ENCODE data around the gene ITGA3.

The ITGA3 gene

DNA sequence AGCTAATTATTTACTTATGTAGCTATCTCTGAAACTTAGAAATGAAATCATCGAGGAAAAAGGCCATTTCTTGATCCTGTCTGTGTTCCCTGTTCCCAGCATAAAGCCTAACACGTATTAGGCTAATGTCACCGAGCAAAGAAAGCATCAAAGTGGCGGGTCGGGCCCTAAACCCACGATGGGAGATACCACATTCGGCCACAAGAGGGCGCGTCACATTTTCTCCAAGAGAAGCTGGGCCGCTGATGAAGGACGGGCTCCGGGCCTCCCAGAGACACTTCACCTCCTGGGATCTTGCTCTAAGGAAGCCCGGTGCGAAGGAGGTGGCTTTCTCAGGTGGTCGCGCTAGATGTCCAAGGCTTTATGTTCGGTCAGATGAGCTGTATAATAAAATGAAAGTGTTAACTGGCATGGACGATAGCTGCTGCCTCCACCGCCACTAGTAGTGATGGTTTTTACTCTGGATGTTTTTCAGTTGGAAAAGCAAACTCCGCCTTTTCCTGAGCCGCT lies 38.4 kb downstream of the ITGA3 start:
- no peaks in the 10 kb centered on the region for H3K27me3 ChIP-seq (ENCODE audit: control insufficient read depth, insufficient read depth, low read length)
- H3K27ac ChIP-seq = peak overlapping the region; percentile 77
- H3K4me3 ChIP-seq (ENCODE audit: low read depth, low read length) = peak overlapping the region; percentile 98
- no peaks in the 10 kb centered on the region for H3K36me3 ChIP-seq (ENCODE audit: control insufficient read depth, insufficient read depth, low read length)
- H3K4me1 ChIP-seq = peaks cover 11% of the 10 kb centered on the region
- TF ChIP-seq, protein P1, sequence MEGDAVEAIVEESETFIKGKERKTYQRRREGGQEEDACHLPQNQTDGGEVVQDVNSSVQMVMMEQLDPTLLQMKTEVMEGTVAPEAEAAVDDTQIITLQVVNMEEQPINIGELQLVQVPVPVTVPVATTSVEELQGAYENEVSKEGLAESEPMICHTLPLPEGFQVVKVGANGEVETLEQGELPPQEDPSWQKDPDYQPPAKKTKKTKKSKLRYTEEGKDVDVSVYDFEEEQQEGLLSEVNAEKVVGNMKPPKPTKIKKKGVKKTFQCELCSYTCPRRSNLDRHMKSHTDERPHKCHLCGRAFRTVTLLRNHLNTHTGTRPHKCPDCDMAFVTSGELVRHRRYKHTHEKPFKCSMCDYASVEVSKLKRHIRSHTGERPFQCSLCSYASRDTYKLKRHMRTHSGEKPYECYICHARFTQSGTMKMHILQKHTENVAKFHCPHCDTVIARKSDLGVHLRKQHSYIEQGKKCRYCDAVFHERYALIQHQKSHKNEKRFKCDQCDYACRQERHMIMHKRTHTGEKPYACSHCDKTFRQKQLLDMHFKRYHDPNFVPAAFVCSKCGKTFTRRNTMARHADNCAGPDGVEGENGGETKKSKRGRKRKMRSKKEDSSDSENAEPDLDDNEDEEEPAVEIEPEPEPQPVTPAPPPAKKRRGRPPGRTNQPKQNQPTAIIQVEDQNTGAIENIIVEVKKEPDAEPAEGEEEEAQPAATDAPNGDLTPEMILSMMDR (IDR thresholded peaks at IDR 0.05) = peak; percentile 92
- peak overlapping the region; percentile 97 for H3K4me2 ChIP-seq (ENCODE audit: low read length)
- H3K9me3 ChIP-seq (ENCODE audit: control insufficient read depth, low read length) = no peaks in the 10 kb centered on the region
- H3K79me2 ChIP-seq = peaks cover 5% of the 10 kb centered on the region
- peak overlapping the region; percentile 33 for H3K9ac ChIP-seq
- peak overlapping the region; percentile 96 for H2AFZ ChIP-seq

DNA sequence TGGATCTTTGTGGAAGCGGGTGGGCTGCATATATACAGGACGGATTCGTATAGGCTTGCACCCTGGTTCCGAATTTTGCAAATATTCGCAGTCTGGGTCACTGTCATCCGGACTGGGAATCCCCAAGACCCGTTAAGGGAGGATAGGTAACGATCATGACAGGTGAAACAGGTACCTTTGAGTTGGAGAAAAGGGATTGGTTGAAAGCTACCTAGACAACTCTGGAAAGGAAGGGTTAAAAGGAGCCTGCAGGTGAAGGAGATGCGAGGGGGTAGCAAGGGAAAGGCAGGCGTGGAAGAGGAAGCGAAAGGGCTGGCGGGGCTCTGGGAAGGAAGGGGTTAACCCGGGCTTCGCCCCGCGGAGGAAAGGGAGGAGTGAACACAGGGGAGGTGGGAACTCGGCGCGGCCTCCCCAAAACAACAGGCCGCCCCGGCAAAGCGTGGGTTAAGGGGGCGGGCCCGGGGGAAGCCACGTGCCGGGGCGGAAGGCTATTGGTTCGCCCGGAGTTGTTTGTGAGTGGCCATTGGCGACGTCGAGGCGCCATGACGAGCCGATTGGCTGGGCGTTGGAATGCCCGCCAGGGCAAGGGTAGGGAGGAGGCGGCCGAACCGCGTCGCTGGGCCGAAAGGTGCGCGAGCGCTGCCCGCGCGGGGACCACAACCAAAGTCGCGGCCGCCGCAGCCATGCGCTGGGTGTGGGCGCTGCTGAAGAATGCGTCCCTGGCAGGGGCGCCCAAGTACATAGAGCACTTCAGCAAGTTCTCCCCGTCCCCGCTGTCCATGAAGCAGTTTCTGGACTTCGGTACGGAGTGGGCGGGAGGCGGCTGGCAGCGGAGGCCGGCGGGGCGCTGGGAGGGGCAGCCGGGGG lies 39.1 kb downstream of the ITGA3 start, which contains the start of gene PDK2:
Gene PDK2 (plus strand): TSS at position 599 of the 867 bp plus-strand sequence. CDS start 85 bp downstream, at position 684.
- H3K4me3 ChIP-seq (ENCODE audit: low read depth, low read length) = peak within 1 kb of the TSS; percentile 98
- peaks cover 5% of the 10 kb centered on the region for H3K79me2 ChIP-seq
- peak within 1 kb of the TSS; percentile 96 for H2AFZ ChIP-seq
- no peaks in the 10 kb centered on the region for H3K36me3 ChIP-seq (ENCODE audit: control insufficient read depth, insufficient read depth, low read length)
- H3K4me2 ChIP-seq (ENCODE audit: low read length) = peak within 1 kb of the TSS; percentile 97
- H3K9ac ChIP-seq = peak within 1 kb of the TSS; percentile 70
- no peaks in the 10 kb centered on the region for H3K9me3 ChIP-seq (ENCODE audit: control insufficient read depth, low read length)
- peaks cover 11% of the 10 kb centered on the region for H3K4me1 ChIP-seq
- TF ChIP-seq, protein P1 (IDR thresholded peaks at IDR 0.05) = no peak
- peak within 1 kb of the TSS; percentile 77 for H3K27ac ChIP-seq
- no peaks in the 10 kb centered on the region for H3K27me3 ChIP-seq (ENCODE audit: control insufficient read depth, insufficient read depth, low read length)

DNA sequence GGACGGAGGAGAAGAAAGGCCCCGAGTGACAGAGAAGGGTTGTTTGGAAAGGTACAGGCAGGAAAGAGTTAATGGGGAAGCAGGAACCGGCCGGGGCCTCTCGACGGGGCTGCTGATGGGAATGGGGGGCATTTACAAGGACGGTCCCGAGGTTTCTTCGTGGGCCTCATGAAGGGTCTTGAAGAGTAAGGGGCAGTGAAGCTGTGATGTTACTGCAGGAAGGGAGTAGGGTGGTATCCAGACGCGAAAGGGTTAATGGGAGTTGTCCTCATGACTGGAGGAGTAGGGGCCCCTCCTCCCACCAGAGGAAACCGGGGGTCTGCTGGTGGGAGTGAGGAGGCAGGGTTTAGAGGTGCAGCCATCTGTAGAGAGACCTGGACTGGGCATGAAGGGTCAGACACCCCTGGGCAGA lies 39.7 kb downstream of the ITGA3 start:
- TF ChIP-seq, protein P1 (IDR thresholded peaks at IDR 0.05) = no peak
- peak overlapping the region; percentile 77 for H3K27ac ChIP-seq
- peaks cover 5% of the 10 kb centered on the region for H3K79me2 ChIP-seq
- no peaks in the 10 kb centered on the region for H3K27me3 ChIP-seq (ENCODE audit: control insufficient read depth, insufficient read depth, low read length)
- no peaks in the 10 kb centered on the region for H3K9me3 ChIP-seq (ENCODE audit: control insufficient read depth, low read length)
- peak overlapping the region; percentile 90 for H3K4me2 ChIP-seq (ENCODE audit: low read length)
- H2AFZ ChIP-seq = peak overlapping the region; percentile 93
- H3K4me3 ChIP-seq (ENCODE audit: low read depth, low read length) = peak overlapping the region; percentile 98
- H3K36me3 ChIP-seq (ENCODE audit: control insufficient read depth, insufficient read depth, low read length) = no peaks in the 10 kb centered on the region
- H3K9ac ChIP-seq = peak overlapping the region; percentile 70
- peaks cover 11% of the 10 kb centered on the region for H3K4me1 ChIP-seq

DNA sequence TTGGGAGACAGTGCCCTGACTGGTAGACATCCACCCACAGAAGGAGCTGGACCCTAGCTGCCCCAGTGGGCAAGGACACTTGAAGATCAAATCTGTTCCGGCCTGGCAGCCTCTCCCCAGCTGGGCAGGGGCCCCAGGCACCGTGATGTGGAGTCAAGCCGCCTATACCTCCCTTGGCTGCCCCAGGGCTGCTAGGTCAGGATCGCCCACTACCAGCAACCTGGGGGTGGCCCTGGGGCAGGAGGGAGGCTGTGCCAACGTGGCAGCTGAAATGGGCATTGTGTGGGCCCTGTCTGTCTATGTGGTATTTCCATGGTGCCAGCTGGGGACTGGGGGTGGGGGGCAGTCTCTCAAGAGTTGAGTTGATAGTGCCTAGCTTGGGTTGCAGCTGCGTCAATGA lies 40.2 kb downstream of the ITGA3 start:
- no peaks in the 10 kb centered on the region for H3K9me3 ChIP-seq (ENCODE audit: control insufficient read depth, low read length)
- no peak overlapping the region for H2AFZ ChIP-seq
- H3K4me3 ChIP-seq (ENCODE audit: low read depth, low read length) = peak overlapping the region; percentile 98
- no peaks in the 10 kb centered on the region for H3K27me3 ChIP-seq (ENCODE audit: control insufficient read depth, insufficient read depth, low read length)
- peaks cover 5% of the 10 kb centered on the region for H3K79me2 ChIP-seq
- H3K4me2 ChIP-seq (ENCODE audit: low read length) = peak overlapping the region; percentile 90
- no peaks in the 10 kb centered on the region for H3K36me3 ChIP-seq (ENCODE audit: control insufficient read depth, insufficient read depth, low read length)
- H3K4me1 ChIP-seq = peaks cover 11% of the 10 kb centered on the region
- H3K9ac ChIP-seq = no peak overlapping the region
- TF ChIP-seq, protein P1 (IDR thresholded peaks at IDR 0.05) = no peak
- H3K27ac ChIP-seq = peak overlapping the region; percentile 77

Data from parathyroid adenoma (tissue), 2 donors.